Left ventricle myocardium inferior (tissue), 1 donor: ENCODE measurements around the gene PTCH1. TPM values are rescaled to one million over a fixed set of nuclear protein-coding genes. Genes with fewer than 3 reads are reported as not detected.

Experiments
- DNase-seq: peaks from one replicate; pipeline ENCODE4 v3.0.0-alpha.2; 2020
- H3K27ac ChIP-seq: fragments of 200-600 bp; replicated peaks from 2 replicates; pipeline ENCODE4 v1.8.0; 2021
- H3K27me3 ChIP-seq: fragments of 200-600 bp; 2 replicates; pipeline ENCODE4 v1.8.0; 2021; ENCODE audit warnings: low read depth
- H3K36me3 ChIP-seq: fragments of 200-600 bp; 2 replicates; pipeline ENCODE4 v1.8.0; 2021
- H3K4me1 ChIP-seq: fragments of 200-600 bp; 2 replicates; pipeline ENCODE4 v1.8.0; 2021
- H3K4me3 ChIP-seq: fragments of 200-600 bp; 2 replicates; pipeline ENCODE4 v1.8.0; 2021; ENCODE audit warnings: mild to moderate bottlenecking, moderate library complexity
- H3K9me3 ChIP-seq: fragments of 200-600 bp; replicated peaks from 2 replicates; pipeline ENCODE4 v1.8.0; 2021
- CTCF ChIP-seq: fragments of 200-600 bp; IDR thresholded peaks from 2 replicates; pipeline ENCODE4 v1.8.0; 2021; ENCODE audit warnings: antibody characterized with exemption, mild to moderate bottlenecking, borderline replicate concordance
- intact Hi-C: fragments of 100-400 bp; cut with micrococcal nuclease; formaldehyde crosslinking; loops from one replicate; pipeline ENCODE4 v1.11.0; 2022
- total RNA-seq: library from RNA; stranded (reverse); fragmentation: NEBNext Ultra II Directional; extraction: Animal tissue kit (Norgen Biotek cat#: 25700); gene quantifications from one replicate; pipeline ENCODE4 v1.2.1, GENCODE V29; 2021
- donor health status: DM: no; HTN: yes; CAD: no; lungs with severe emphysema.

The PTCH1 gene
- total RNA-seq, 1 donor from 2014 or later: 6.6 TPM

GRCh38 chr9:95482621-95483020 is 34.1 kb downstream of the PTCH1 start:
- Histone ChIP-seq H3K4me3 (no peak overlapping the region), H3K27ac (no peak overlapping the region), H3K36me3 (peaks cover 29% of the 10 kb centered on the region), H3K9me3 (no peaks in the 10 kb centered on the region), H3K27me3 (no peaks in the 10 kb centered on the region), H3K4me1 (peaks cover 37% of the 10 kb centered on the region)
- no peak for TF ChIP-seq CTCF
- no peak for DNase-seq
- intact Hi-C loops: no loop called here

- Histone ChIP-seq H3K4me3 (no peak overlapping the region), H3K4me1 (peaks cover 29% of the 10 kb centered on the region), H3K27me3 (no peaks in the 10 kb centered on the region), H3K9me3 (no peaks in the 10 kb centered on the region), H3K27ac (no peak overlapping the region), H3K36me3 (peaks cover 43% of the 10 kb centered on the region)
- no peak for DNase-seq
- TF ChIP-seq CTCF: no peak
- intact Hi-C loops: no loop called here
Measured at GRCh38 chr9:95481000-95481399, 35.8 kb downstream of the PTCH1 start.

- no peak for TF ChIP-seq CTCF
- DNase-seq: no peak
- Histone ChIP-seq H3K4me3 (no peak overlapping the region), H3K36me3 (peaks cover 50% of the 10 kb centered on the region), H3K27ac (no peak overlapping the region), H3K27me3 (no peaks in the 10 kb centered on the region), H3K4me1 (peaks cover 27% of the 10 kb centered on the region), H3K9me3 (no peaks in the 10 kb centered on the region)
- intact Hi-C loops: no loop called here
Measured at GRCh38 chr9:95480346-95480745, 36.4 kb downstream of the PTCH1 start.

- Histone ChIP-seq H3K9me3 (no peaks in the 10 kb centered on the region), H3K27ac (no peak overlapping the region), H3K36me3 (peaks cover 60% of the 10 kb centered on the region), H3K27me3 (no peaks in the 10 kb centered on the region), H3K4me3 (no peak overlapping the region), H3K4me1 (peaks cover 20% of the 10 kb centered on the region)
- no peak for DNase-seq
- no peak for TF ChIP-seq CTCF
- intact Hi-C loops: no loop called here
Measured at GRCh38 chr9:95479330-95479729, 37.4 kb downstream of the PTCH1 start.

- H3K27ac ChIP-seq: peak overlapping the region; percentile 43
- H3K4me1 ChIP-seq: peaks cover 10% of the 10 kb centered on the region
- H3K36me3 ChIP-seq: peaks cover 70% of the 10 kb centered on the region
- intact Hi-C loops: no loop called here
- H3K4me3 ChIP-seq: no peak overlapping the region
- no peaks in the 10 kb centered on the region for H3K9me3 ChIP-seq
- DNase-seq: no peak
- TF ChIP-seq CTCF: no peak
- no peaks in the 10 kb centered on the region for H3K27me3 ChIP-seq
Measured at GRCh38 chr9:95478335-95478734, 38.4 kb downstream of the PTCH1 start.

- intact Hi-C loops: no loop called here
- H3K27me3 ChIP-seq: no peaks in the 10 kb centered on the region
- peaks cover 9% of the 10 kb centered on the region for H3K4me1 ChIP-seq
- no peak for TF ChIP-seq CTCF
- H3K27ac ChIP-seq: peak overlapping the region; percentile 43
- H3K9me3 ChIP-seq: no peaks in the 10 kb centered on the region
- H3K4me3 ChIP-seq: no peak overlapping the region
- no peak for DNase-seq
- H3K36me3 ChIP-seq: peaks cover 75% of the 10 kb centered on the region
Measured at GRCh38 chr9:95477885-95478284, 38.9 kb downstream of the PTCH1 start.
